ENCODE data around the gene ASPHD1.
"Not testable (repeated sequence)": the region's sequence is repeated elsewhere in the genome, so short reads cannot be mapped to it uniquely, and the experiment has no call there.

Gene ASPHD1, protein sequence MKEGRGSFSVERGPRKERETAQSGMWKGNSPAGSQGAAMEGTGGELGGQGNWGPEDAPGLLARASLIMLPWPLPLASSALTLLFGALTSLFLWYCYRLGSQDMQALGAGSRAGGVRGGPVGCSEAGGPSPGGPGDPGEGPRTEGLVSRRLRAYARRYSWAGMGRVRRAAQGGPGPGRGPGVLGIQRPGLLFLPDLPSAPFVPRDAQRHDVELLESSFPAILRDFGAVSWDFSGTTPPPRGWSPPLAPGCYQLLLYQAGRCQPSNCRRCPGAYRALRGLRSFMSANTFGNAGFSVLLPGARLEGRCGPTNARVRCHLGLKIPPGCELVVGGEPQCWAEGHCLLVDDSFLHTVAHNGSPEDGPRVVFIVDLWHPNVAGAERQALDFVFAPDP

DNA sequence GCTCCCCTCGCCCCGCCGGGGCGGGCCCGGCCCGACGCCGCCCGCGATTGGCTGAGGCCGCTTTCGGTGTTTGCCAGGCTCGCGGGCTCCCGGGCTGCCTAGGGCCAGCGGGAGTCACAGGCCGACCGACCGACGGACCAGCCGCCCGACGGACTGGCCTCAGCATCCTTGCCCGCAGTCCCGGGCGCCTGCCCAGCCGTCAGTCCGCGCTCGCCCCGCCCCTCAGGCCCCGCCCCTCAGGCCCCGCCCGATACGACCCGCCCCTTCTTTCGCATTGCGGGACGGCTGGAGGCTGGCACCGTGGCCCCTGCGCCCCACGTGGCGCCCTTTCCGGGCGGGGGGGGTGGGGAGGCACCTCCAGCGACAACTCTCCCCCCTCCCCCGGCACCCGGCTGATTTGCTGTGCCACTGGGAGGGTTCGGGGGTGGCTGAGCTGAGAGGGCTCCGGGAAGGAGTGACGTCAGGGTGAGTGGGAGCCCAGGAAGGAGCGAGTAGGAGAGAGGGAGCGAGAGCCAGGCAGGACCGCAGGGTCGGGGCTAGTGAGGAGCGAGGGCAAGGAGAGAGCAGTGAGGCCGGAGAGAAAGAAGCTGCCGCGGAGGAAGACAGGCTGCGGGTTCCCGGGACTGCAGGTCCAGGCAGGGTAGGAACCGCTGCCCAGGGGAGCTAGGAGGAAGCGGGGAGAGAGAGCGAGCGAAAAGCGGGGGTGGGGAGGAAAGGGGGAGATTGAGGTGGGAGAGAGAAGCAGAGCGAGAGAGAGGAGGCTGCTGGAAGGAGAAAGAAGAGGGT lies at the start of gene ASPHD1:
TSS of gene ASPHD1 (plus strand) at position 387 of the 786 bp plus-strand sequence. CDS start 484 bp downstream, outside the sequence.
- peak; percentile 80 for DNase-seq

DNA sequence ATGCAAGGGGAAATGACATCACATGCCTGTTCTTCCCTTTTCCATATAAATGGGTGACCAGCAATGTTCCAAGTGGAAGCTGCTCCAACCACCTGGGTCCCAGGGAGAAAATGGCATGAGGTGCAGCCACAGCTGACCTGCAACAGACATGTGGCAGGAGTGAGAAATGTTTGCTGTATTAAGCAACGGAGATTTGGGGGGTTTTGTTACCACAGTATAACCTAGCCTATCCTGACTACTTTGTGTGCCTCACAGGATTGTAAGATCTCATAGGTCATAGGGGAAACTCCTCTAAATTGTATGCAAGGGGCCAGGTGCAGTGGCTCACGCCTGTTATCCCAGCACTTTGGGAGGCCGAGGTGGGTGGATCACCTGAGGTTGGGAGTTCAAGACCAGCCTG lies 49.3 kb upstream of the ASPHD1 start:
- no peak for DNase-seq

DNA sequence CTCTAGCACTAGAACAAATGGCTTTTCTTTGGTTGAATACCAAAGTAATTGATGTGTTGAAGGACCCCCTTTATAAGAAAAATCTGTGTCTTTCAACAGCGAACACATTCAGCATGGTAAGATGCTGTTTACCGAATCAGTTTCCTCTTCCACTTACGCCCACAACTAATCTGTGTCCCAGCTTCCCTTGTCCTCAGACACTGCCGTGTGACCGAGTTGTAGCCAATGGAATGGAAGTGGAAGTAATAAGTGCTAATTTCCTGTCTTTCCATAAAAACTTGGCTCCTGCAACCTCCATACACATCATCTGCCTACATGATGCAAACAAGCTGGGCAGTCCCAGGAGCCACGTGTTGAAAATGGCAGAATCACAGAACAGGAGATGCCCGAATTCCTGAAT lies 47.6 kb upstream of the ASPHD1 start:
- no peak for DNase-seq

DNA sequence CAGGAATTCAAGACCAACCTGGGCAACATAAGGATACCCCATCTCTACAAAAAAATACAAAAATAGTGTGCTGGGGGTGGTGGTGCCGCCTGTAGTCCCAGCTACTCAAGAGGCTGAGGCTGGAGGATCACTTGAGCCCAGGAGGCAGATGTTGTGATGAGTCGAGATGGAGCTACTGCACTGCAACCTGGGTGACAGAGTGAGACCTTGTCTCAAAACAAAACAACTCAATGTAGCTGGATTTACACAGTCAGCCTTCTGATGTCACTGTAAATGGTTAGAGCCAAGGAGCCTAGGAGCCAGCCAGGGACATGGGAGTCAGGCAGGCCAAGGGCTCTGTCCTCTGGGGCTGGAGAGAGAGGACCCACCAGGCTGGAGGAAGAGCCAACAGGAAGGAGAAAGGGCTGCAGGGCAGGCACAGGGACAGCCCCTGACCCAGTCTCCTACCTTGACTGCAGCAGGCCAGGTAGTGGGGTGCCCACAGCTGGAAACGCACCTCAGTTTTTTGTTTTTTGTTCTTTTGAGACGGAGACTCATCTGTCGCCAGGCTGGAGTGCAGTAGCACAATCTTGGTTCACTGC lies 45.7 kb upstream of the ASPHD1 start:
- DNase-seq = no peak

DNA sequence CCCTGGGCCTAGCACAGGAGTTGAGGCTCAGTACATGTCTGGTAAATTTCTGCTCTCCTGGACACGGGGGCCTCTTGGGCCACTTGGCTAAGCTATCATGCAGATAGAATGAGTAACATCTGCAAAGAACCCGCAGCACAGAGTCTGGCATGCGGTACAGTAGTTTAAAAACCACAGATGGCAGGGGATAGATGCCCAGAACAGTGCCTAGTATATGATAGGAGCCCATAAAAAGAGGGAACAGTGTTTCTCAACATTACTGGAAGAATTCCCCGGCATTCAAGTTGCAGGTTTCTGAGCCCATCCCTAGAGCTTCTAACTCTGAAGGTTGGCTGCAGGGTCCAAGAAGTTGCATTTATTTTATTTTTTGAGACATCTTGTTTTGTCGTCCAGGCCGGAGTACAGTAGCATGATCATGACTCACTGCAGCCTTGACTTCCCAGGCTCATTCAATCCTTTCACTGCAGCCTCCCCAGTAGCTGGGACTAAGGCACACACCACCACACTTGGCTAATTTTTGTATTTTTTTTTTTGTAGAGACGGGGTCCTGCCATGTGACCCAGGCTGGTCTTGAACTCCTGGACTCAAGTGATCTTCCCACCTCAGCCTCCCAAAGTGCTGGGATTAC lies 43.0 kb upstream of the ASPHD1 start:
- no peak for DNase-seq

DNA sequence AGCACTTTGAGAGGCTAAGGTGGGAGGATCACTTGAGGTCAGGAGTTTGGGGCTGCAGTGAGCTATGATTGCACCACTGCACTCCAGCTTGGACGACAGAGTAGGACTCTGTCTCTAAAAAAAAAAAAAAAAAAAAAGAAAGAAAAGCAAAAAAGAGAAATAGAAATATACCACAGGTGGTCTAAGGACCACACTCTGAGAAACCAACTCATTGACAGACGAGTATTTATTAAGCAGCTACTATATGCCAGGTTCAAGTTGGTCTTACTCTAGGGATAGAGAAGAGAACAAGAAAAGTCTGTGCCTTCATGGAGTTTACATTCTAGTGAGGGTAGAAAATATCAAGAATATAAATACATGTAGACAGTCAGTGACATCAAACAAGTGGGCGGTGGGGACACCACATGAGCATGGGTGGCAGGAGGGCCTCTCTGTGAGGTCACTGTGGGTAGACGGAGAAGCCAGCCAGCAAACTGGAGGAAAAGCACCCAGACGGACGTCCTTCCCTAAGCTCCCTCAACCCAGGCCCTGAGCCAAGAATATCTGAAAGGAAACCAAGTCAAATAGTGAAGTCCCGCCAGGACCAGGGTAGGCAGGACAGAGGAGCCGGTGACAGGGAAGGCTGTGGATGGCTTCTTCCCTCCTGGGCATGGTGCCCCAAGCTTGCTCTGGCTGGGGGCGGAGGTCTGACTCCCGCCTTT lies 42.0 kb upstream of the ASPHD1 start:
- no peak for DNase-seq

DNA sequence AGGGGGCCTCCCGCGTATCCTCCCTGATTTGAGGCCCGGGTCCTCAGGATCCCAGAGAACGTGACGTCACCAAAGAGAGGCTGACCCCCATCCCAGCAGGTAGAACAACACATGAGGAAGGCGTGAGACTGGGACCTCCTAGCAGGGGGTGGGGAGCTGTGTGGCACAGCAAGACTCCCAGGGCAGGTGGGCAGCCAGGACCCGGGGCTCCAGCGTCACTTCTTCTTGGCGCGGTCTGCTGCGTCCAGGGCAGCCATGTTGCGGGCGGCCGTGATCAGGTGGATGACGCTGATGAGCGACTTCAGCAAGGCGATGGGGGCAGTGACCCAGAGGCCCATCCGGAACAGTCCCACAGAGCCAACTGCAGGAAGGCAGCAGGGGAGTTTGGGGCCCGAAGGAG lies 41.3 kb upstream of the ASPHD1 start:
- no peak for DNase-seq

DNA sequence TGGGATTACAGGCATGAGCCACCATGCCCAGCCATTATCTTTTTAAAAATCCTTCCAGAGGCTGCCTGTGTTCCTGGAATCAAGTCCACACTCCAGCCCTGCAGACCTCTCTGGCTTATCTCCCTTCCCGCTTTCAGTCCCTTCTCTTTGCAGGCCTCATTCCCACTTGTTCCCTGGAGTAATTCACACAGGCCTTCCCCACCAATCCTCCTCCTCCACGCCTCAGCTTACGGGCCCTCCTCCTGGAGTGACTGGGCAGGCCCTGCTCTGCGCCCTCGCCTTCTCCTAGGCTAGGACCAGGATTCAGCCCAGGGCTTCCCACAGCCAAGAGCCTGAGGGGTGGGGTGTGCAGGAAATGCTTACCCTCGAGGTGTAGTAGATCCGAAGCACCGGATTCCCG lies 40.1 kb upstream of the ASPHD1 start:
- DNase-seq = no peak

DNA sequence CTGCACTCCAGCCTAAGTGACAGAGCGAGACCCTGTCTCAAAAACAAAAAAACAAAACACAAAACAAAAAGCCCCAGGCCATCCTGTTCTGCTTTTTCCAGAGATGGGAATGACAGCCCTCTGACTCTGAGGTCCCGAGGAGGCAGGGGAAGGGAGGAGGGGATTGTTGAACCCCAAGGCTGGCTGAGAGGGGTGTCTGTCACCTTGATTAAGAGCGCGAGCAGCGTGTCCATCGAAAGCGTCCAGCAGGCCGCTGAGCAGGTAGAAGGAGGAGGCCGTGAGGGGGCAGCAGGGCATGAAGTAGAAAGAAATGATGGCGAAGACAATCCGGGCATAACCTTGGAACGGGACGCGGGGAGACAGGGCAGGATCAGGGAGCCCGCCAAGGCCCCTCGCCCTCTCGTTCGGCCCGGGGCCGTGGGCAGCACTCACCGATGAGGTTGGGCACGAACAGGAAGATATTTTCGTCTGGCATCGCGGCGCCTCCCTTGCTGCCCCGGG lies 37.9 kb upstream of the ASPHD1 start:
- peak; percentile 22 for DNase-seq

DNA sequence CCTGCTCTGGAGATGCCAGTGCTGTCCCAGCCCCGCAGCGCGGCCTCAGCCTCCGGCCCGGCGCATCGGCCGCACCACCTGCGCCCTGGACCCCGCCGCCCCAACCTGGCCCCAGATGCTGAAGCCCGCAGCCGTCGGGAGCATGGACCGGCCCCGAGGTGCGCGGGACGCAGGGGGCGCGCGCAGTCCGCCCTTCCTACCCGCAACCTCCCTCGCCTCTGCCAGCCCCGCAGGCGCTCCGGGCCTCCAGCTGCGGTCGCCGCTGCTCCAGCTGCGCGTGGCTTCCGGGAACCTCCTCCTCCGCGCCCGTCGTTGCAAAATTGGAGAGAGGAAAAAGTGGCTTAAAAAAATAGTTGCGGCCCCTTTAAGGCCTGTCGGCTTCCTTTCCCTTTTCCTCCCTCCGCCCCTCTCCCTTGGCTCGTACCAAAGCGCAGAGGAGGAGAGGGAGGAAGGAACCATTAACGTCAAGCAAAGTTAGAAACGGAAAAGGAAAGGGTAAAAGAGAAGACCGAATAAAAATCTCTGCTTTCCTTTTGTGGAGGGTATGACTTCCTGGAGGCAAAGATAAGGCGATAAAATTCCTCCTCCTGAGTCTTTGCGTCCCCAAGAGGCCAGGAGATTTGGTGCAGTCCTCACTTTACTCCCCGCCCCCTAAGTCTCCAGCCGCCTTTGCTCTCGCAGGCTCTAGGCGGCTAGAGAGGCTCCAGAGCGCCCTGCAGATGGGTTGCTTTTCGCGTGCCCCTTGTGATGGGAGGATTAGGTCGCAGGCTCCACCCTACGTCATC lies 37.2 kb upstream of the ASPHD1 start, which contains the start of gene CDIPT:
TSS of gene CDIPT (minus strand) at position 343 of the 785 bp plus-strand sequence. CDS start 369 bp downstream, outside the sequence.
- peak; percentile 99 for DNase-seq

DNA sequence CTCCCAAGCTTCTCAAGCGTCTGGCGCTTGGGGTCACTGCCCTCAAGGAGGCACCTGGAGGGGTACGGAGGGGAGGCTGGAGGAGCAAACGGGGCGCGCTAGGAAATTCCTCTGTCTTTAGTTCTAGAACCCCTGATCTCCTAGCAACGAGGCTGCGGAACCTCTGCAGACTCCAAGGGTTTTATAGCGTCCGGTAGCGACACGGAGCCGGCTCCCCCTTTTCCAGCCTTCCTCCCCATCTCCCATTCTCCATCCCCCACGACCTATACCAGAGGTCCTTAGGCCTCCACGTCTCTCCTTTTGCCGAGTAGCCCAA lies 36.7 kb upstream of the ASPHD1 start:
- no peak for DNase-seq

DNA sequence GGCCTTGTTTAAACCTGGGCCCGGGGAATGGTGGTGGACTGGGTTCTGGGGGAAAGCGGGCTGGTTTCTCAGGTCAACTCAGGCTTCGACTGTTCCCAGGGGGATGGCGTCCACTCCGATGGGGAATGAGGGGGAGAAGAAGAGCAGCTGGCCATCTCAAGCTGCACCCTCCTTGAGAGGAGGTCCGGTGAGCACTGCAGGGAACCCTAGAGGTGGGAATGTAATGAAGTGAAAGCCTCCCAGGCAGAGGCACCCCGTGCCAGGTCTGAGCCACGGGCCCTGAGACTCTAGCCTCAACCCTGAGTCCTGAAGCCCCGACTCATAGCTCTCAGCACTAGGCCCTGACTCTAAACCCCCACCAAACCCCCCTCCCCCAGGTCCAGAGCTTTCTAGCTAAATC lies 36.1 kb upstream of the ASPHD1 start:
- DNase-seq = no peak

DNA sequence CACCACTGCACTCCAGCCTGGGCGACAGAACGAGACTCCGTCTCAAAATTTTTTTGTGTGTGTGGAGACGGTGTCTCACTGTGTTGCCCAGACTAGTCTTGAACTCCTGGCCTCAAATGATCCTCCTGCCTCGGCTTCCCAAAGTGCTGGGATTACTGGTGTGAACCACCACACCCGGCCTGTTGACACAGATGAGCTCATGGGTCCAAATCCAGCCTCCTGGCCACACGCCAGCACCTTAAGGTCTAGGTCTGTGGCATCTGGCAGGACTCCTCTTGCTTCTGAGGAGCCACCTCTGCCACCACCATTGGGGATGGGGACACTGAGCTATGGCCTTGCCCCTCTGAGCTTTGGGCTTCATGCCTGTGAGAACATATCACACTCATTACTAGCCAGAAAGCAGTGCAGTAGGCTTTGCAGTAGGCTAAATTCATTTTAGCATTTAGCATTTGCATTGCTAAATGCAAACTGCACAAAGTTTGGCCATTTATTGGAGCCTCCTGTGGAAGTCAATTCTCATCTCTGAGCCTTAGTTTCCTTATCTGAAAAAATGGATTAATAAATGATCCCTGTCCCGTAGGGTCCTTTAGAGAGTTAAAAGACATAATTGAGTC lies 31.8 kb upstream of the ASPHD1 start:
- no peak for DNase-seq

DNA sequence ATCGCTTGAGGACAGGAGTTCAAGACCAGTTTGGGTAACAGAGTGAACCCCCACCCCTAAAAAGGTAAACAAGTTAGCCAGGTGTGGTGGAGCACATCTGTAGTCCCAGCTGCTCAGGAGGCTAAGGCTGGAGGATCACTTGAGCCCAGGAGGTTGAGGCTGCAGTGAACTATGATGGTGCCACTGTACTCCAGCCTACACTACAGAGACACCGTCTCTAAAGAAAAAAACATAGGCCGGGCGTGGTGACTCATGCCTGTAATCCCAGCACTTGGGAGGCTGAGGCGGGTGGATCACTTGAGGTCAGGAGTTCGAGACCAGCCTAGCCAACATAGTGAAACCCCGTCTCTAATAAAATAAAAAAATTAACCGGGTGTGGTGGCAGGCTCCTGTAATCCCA lies 31.2 kb upstream of the ASPHD1 start:
- DNase-seq = not testable (repeated sequence)

DNA sequence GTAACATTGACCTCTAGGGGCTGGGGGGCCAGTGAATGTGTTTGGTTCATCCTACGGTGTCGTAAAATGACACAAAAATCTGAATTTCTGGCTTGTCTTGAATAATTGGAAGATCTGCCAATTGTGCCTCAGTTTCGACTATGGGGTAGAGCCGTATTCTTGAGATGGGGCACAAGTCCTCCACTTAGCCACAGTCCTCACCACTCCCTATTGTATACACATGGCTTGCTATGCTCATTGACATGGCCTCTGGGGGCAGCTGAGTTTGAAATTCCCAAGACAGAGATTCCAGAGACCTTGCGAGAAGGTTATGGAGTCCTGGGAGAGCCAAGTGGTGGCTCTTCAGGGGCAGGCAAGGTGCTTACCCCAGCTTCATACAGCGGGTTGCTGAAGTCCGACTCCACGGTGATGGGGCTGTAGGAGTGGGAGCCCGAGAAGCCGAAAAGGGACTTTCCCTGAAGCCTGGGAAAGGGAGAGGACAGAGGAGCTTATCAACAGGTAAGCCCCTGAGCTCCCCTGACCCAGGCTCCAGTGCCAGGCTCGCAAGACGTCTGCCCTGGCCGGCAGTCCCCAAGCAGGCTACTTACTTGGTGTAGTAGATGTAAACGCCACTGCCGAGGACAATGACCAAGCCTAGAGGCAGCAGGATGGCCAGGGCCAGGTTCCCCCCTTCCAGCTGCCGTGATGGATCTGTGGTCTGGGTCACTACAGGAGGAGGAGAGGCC lies 28.3 kb upstream of the ASPHD1 start:
- DNase-seq = no peak

DNA sequence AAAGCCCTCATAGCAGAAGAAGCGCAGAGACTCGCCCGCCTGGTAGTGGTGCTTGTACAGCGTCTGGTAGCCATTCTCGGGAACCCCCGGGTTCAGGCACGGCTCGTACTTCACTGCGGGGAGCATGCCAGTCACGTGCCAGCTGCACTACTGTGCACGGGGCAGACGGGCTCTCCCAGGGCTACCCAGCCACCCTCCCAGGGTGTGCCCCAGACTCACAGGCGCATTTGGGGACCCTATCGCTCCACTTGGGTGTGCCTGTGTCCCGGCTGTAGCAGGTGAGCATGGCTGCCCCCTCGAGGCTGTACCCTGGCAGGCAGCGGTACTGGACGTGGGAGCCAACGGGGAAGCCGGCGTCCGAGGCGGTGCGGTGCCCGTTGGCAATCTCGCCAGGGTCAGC lies 27.0 kb upstream of the ASPHD1 start:
- no peak for DNase-seq

DNA sequence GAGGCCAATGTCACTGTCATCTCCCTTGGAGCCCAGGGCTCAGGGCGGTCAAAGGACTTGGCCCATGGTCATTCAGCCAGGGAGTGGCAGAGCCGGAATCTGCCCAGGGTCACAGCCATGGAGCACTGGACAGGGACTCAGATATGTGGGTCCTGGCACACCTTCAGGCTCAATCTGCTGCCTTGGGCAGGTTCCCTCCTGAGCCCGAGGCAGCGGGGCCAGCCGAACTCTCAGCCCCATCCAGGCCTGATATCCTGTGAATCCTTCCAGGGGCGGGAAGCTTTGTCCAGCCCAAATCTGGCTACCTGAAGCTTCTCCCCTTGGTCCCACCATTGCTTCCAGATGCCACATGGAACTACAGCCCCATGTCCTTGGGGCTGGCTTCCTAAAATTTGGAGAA lies 25.1 kb upstream of the ASPHD1 start:
- DNase-seq = no peak

DNA sequence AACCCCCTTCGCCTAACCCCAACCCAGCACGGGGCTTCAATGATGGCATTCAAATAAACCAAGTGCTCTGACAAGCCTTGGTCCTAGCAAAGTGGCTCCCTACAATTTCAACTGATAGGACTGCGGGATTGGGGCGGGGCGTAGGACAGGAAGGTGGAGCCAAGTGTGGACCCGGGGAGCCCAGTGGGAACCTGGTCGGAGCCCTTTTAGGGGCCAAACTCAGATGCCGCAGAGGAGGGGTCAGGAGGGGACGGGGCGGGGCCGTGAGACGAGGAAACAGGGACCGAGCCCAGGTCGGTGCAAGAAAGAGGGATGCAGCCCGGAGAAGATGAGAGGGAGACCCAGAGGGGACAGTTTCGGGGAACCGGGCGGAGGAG lies 24.1 kb upstream of the ASPHD1 start:
- DNase-seq = no peak

DNA sequence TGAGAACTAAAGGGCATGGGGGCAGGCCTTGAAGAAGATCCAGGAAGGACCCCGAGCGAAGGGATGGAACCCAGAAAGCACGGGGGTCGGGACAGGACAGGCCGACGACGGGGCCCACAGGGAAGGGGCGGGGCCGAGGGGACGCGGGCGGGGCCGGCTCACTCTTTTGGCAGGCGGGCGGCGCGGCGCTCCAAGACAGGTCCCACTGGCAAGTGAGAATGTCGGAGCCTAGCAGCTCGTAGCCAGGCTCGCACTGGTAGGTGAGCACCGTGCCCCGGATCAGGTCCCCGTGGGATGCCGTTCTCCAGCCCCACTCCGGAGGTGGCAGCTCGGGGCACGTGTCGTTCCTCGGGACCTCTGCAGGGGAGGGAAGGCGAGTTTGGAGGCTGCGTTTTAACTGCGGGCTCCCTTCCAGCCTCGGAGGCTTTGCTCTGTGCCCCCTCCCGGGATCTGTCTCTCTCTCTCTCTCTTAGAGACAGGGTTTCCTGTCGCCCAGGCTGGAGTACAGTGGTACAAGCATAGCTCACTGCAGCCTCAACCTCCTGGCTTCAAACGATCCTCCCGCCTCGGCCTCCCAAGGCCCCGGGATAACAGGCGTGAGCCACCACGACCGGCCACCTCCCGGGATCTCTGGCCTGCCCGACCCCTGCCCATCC lies 23.6 kb upstream of the ASPHD1 start:
- no peak for DNase-seq

All from NCI-H345 (cell line).